Type B pancreatic cell (in vitro differentiated cells): Measurements from ENCODE around the gene SLC19A2. TPM values are rescaled to one million over a fixed set of nuclear protein-coding genes. Genes with fewer than 3 reads are reported as not detected.

ENCODE experiments used
- DNase-seq: peaks from one replicate; pipeline ENCODE4 v3.0.0; 2021; ENCODE audit warnings: mixed read lengths; ENCODE audit not compliant: unreplicated experiment; ENCODE audit errors: extremely low spot score
- H3K27ac Mint-ChIP-seq: 2 replicates; pipeline ENCODE4 v1.8.0; 2021; ENCODE audit warnings: mild to moderate bottlenecking, mixed read lengths
- H3K27me3 Mint-ChIP-seq: 2 replicates; pipeline ENCODE4 v1.8.0; 2021; ENCODE audit warnings: mixed read lengths
- H3K36me3 Mint-ChIP-seq: 2 replicates; pipeline ENCODE4 v1.8.0; 2021; ENCODE audit warnings: mixed read lengths
- H3K4me1 Mint-ChIP-seq: one replicate; pipeline ENCODE4 v1.8.0; 2021; ENCODE audit warnings: mixed read lengths; ENCODE audit not compliant: unreplicated experiment
- H3K4me3 Mint-ChIP-seq: 2 replicates; pipeline ENCODE4 v1.8.0; 2021; ENCODE audit warnings: mild to moderate bottlenecking, mixed read lengths
- H3K9me3 Mint-ChIP-seq: 2 replicates; pipeline ENCODE4 v1.8.0; 2021; ENCODE audit warnings: mixed read lengths
- total RNA-seq: library from RNA; stranded (reverse); gene quantifications from 2 replicates; pipeline ENCODE4 v1.2.1, GENCODE V29; 2021; ENCODE audit warnings: low replicate concordance
- TF ChIP-seq, protein P1 (sequence below): fragments of 200-600 bp; sonication (generic); conservative IDR thresholded peaks from 2 replicates; pipeline ENCODE4 v1.5.0; 2021; ENCODE audit warnings: antibody characterized with exemption, mild to moderate bottlenecking

Gene SLC19A2
- total RNA-seq, 1 donor from 2014 or later: 19.4 TPM

DNA sequence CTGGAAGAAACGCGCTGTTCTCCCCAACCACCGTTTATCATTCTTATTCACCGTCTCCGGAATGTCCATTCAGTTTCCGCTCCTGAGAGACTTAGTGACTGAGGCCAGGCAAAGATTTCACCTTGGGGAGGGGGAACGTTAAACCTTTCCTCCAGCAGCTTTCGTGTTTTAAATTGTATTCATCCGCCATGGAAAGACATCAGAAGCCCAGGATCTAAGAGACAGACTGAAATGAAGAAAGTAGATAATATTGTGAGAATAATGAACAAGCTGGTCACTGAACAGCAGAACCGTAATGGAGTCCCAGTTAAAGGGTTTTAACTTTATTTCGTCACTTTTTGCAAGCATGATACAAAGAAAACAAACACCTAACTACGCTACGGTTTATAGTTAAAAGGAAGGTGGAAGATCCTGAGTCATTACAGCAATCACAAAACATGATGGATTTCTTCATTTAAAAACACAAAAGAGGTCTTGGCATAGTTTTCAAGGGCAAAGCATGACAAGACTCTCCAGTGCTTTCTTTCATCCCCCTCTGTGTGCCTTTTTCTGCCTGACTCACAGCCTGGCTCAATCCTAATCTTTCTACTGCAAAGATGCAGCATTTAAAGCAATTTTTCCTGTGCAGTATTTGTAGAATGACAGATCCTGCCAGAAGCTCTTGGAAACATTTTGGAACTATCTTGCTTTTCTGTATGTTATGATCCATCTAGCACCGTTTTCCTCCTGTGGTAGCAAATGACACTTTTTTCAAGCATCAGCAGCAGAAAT is 722 bp upstream of the SLC19A2 start:
- peak overlapping the region; percentile 99 for H3K4me3 Mint-ChIP-seq
- H3K9me3 Mint-ChIP-seq: no peaks in the 10 kb centered on the region
- H3K27me3 Mint-ChIP-seq: no peaks in the 10 kb centered on the region
- peak overlapping the region; percentile 98 for H3K27ac Mint-ChIP-seq
- H3K4me1 Mint-ChIP-seq: peaks cover 44% of the 10 kb centered on the region
- DNase-seq: no peak
- no peaks in the 10 kb centered on the region for H3K36me3 Mint-ChIP-seq
- TF ChIP-seq, protein P1, sequence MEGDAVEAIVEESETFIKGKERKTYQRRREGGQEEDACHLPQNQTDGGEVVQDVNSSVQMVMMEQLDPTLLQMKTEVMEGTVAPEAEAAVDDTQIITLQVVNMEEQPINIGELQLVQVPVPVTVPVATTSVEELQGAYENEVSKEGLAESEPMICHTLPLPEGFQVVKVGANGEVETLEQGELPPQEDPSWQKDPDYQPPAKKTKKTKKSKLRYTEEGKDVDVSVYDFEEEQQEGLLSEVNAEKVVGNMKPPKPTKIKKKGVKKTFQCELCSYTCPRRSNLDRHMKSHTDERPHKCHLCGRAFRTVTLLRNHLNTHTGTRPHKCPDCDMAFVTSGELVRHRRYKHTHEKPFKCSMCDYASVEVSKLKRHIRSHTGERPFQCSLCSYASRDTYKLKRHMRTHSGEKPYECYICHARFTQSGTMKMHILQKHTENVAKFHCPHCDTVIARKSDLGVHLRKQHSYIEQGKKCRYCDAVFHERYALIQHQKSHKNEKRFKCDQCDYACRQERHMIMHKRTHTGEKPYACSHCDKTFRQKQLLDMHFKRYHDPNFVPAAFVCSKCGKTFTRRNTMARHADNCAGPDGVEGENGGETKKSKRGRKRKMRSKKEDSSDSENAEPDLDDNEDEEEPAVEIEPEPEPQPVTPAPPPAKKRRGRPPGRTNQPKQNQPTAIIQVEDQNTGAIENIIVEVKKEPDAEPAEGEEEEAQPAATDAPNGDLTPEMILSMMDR: no peak

DNA sequence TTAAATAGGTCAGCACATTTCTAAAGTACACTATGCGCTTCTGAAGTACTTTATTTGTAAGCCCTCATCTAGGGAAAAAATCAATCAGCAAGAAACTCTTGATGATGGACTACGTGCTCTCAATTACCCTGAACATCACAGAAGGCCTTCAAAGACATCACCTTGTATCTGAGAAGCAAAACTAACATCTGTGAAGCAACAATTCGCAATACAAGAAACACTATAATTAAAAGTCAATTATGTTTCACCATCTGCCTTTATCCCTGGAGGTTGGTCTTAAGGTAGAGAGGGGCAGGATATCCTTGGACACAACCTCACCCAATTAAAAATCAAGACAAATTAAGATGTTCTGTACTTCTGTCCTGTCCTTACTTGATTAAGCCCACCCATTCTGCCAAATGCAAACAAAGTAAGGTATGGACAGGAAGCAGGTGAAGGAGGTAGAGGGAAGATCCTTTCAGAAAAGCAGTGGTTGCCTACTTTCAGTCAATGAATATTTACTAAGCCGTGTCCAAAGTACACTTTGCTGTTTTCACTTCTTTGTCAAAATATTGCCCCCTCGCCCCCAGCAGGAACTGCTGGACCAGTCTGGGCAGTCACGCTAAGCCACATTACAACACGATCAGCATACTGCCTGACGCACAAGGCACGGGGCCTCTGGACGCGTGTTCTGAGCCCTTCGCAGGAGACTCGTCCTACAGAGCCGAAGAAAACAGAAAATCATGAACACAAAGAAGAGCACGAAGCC is 887 bp downstream of the SLC19A2 start:
- DNase-seq: no peak
- no peaks in the 10 kb centered on the region for H3K9me3 Mint-ChIP-seq
- peaks cover 53% of the 10 kb centered on the region for H3K4me1 Mint-ChIP-seq
- peak overlapping the region; percentile 98 for H3K27ac Mint-ChIP-seq
- H3K36me3 Mint-ChIP-seq: peaks cover 5% of the 10 kb centered on the region
- no peaks in the 10 kb centered on the region for H3K27me3 Mint-ChIP-seq
- TF ChIP-seq, protein P1: no peak
- H3K4me3 Mint-ChIP-seq: peak overlapping the region; percentile 99

DNA sequence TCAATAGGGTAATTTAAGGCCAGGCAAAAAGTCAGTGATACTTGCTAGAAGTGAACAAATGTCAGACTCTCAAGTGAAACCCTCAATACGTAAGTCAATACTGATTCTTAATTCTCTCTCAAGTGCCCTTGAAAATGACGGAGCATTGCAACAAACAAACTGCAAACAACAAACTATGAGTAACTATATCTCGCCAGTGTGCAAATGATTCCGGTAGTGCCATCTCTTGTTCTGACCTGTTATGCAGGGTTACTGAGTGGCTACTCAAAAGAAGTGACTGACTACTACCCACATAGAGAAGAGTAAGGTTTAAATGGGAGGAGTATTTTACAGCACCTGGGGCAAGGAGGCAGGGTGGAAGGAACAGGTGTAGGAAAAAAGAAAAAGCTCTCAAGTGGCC is 1.6 kb downstream of the SLC19A2 start:
- Mint-ChIP-seq H3K4me3 (peak overlapping the region; percentile 99), H3K9me3 (no peaks in the 10 kb centered on the region), H3K27ac (peak overlapping the region; percentile 98), H3K4me1 (peaks cover 58% of the 10 kb centered on the region), H3K36me3 (peaks cover 5% of the 10 kb centered on the region), H3K27me3 (no peaks in the 10 kb centered on the region)
- TF ChIP-seq, protein P1: no peak
- no peak for DNase-seq

DNA sequence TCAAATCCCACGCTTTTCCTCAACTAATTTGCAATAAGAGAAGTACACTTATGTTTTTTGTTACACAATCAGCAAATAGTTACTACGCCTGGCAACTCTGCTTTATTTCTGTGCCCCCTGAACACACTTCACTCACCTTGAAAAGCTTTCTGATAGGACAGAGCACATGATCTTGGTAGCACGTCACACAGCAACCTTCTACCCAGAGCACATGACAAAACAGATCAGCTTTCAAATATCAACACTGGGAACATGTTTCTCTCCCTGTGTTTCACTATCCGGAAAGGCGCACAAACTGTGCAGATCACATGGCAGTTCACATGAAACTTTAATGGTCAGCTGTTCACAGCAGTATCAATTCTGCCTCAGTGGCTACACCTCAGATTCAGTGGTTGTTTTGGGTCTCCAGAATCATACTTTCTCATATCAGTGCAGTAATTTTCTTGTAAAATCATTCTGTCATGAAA is 2.2 kb downstream of the SLC19A2 start:
- H3K4me1 Mint-ChIP-seq: peaks cover 58% of the 10 kb centered on the region
- H3K27me3 Mint-ChIP-seq: no peaks in the 10 kb centered on the region
- H3K9me3 Mint-ChIP-seq: no peaks in the 10 kb centered on the region
- H3K27ac Mint-ChIP-seq: peak overlapping the region; percentile 98
- no peak for DNase-seq
- H3K4me3 Mint-ChIP-seq: peak overlapping the region; percentile 99
- H3K36me3 Mint-ChIP-seq: peaks cover 5% of the 10 kb centered on the region
- TF ChIP-seq, protein P1: no peak

DNA sequence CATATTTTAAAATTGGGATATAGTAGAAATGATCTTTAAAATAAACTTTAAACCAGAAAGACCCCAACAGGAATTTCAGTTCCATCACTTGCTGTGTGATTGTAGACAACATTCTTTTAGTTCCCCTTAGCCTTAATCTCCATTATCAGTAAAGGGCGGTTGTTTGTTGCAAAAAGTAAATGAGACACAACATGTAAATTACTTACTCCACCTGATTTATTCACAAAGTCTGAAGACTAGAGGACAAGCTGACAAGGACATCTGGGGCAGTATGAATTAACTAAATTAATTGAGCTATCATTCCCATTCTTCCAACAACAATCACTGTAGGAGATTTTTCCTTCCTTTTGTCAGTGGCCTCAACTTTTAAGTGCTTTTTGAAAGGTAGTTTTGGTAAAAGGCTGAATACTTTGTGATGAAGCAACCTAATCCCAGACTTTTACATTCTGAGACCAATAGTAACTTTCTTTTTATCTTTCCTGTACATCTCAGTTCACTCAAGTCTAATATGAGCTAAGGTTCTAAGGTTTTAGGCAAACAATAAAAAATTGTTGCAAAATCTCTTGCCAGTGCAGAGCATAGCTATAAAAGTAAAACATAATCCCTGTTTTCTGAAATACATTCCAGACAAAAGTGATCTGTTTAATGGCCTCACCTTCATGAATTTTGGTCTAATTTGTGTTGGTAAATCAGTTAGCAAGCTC is 6.2 kb downstream of the SLC19A2 start:
- TF ChIP-seq, protein P1: no peak
- H3K27me3 Mint-ChIP-seq: no peaks in the 10 kb centered on the region
- H3K4me1 Mint-ChIP-seq: peaks cover 40% of the 10 kb centered on the region
- peak overlapping the region; percentile 6 for H3K27ac Mint-ChIP-seq
- no peaks in the 10 kb centered on the region for H3K9me3 Mint-ChIP-seq
- no peak for DNase-seq
- peak overlapping the region; percentile 8 for H3K4me3 Mint-ChIP-seq
- H3K36me3 Mint-ChIP-seq: peaks cover 19% of the 10 kb centered on the region
